ENCODE measurements around the gene IKZF4. TPM values are rescaled to one million over a fixed set of nuclear protein-coding genes. Genes with fewer than 3 reads are reported as not detected.
"Not testable (repeated sequence)": the region's sequence is repeated elsewhere in the genome, so short reads cannot be mapped to it uniquely, and the experiment has no call there.

Gene IKZF4
- polyA plus RNA-seq, 1 donor: 25.6 TPM

- no peak for DNase-seq
Observed at GRCh38 chr12:56038022-56038655, 17.3 kb downstream of the IKZF4 start.

DNA sequence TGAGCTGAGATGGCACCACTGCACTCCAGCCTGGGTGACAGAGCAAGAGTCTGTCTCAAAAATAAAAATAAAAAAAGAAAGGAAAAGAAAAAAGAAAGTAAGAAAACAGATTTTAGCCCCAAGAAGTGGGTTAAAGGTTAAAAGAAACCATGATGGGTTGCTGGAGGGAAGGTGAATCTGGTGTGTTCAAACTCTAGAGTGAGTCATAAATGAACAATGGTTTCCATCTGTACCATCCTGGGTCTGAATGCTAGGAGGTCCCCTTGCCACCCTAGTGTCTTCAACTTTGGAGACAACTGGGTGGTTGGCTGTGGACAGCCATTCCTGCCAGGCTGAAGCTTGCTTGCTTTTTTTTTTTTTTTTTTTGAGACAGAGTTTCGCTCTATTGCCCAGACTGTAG, 19.3 kb downstream of the IKZF4 start:
- no peak for DNase-seq

DNA sequence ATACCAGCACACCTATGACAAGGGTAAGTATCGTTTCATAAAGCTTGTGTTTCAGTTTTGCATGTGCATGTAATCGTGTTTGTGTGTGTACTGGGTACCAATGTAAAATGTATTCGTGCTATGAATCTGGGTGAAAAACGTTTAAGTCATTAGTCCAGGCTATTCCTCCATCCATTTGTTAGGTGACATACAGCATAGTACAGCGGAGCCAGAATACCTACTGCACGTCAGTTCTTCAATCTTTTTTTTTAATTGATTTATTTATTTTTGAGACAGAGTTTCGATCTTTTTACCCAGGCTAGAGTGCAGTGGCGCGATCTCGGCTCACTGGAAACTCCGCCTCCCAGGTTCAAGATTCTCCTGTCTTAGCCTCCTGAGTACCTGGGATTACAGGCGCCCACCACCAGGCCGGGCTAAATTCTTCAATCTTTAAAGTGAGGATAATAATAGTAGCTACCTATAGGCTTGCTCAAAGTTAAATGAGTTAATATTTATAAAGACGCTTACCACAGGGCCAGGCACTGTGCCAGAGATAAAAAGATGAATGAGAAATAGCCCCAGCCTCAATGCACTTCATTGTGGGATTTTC, 20.2 kb downstream of the IKZF4 start:
- no peak for DNase-seq

GRCh38 chr12:56041552-56042429, 20.9 kb downstream of the IKZF4 start, which contains the start of gene RPS26:
RPS26 (plus strand) TSS chr12:56041918; CDS start chr12:56042167, 249 bp downstream.
- peak; percentile 99 for DNase-seq

DNA sequence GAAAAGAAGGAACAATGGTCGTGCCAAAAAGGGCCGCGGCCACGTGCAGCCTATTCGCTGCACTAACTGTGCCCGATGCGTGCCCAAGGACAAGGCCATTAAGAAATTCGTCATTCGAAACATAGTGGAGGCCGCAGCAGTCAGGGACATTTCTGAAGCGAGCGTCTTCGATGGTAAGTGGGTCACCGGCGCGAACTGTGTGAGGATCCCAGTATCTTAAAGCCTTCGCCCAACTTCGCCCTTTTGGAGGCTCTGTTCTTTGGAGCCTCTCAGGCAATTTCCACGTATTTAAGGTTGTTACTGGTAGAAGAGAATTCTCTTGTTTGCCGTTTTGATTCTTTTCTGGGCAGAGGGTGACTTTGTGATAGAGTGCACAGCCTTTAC, 21.6 kb downstream of the IKZF4 start:
- not testable (repeated sequence) for DNase-seq

DNA sequence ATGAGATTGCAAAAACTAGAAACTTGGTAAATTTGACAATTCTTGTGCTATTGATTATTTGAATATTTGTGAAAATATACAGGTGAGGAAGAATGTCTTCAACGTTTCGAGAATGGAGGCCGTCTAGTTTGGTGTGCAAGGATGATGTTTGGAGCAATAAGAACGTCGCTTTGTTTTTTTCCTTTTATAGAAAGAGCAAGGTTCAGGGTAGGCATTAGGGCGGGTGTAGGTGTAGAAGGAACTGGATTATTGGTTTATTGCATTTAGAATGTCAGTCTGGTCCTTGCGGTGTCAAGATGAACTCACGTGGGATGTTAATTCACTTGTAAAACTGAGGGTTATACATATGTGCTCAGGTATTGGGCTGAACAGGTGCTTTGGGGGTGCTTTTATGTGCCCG, 22.0 kb downstream of the IKZF4 start:
- DNase-seq: no peak

DNA sequence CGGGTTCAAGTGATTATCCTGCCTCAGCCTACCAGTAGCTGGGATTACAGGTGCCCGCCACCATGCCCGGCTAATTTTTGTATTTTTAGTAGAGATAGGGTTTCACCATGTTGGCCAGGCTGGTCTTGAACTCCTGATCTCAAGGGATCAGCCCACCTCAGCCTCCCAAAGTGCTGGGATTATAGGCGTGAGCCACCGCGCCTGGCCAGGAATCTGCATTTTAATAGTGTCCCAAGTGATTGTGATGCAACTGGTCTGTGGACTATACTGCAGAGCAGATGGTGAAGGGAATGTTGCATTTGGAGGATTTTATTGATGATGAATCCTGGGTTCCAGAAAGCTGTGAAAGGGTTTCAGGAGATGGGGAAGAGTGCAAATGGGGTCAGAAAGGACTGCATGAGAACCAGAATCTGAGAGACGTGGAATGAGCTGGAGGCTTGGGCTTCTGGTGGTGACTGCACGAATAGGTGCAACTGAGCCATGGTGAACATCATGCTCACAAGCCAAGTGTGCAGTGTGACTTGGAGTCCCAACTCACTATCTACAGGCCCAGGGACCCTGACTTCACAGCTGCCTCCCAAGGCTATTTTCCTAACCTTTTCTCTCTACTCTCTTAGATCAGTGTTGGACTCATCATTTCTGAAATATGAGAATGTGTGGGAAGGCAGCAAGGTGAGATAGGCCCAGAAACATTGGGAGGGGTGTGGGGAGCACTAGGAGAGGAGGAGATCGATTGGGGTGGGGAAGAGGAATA, 25.4 kb downstream of the IKZF4 start:
- DNase-seq: no peak

GRCh38 chr12:56053407-56053893, 32.6 kb downstream of the IKZF4 start:
- no peak for DNase-seq

- not testable (repeated sequence) for DNase-seq
Observed at GRCh38 chr12:56059964-56060363, 39.1 kb downstream of the IKZF4 start.

DNA sequence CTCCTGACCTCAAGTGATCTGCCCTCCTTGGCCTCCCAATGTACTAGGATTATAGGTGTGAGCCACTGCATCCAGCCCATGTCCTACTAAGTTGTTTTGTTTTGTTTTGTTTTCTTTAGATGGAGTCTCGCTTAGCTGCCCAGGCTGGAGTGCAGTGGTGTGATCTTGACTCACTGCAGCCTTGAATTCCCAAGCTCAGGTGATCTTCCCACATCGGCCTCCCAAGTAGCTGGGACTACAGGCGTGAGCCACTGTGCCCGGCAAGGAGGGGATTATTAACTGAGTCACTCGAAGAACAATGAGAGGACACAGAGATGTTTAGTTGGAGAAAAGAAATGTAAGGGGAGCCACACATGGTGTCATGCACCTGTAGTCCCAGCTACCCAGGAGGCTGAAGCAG, 41.1 kb downstream of the IKZF4 start:
- DNase-seq: no peak

DNA sequence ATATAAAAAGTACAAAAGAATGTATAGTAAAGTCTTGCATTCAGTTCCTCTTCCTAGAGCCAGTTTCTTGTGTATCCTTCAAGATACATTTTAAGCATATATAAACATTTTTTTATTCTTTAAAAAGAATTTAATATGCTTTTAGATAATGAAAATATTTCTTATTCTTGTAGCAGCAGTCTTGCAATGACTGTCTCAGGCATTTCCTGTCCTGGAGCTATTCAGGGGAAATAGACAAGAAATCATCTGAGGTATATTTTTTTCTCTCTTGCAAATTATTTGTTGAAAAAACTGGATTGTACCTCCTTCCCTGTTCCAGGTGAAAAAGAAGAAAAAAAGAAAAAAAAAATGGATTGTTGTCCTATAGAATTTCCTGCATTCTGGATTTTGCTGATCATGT, 42.2 kb downstream of the IKZF4 start:
- DNase-seq: no peak

DNA sequence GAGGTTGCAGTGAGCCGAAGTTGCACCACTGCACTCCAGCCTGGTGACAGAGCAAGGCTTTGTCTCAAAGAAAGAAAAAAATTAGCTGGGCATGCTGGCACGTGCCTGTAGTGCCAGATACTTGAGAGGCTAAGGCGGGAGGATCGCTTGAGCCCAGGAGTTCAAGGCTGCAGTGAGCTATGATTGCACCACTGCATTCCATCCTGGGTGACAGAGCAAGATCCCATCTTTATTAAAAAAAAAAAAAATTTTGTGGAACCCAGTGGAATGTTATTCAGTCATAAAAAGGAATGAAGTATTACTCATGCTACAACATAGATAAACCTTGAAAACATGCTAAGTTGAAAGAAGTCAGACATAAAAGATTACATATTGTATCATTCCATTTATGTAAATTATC, 50.8 kb downstream of the IKZF4 start:
- DNase-seq: no peak

- DNase-seq: no peak
Observed at GRCh38 chr12:56074396-56074795, 53.6 kb downstream of the IKZF4 start.

- not testable (repeated sequence) for DNase-seq
Observed at GRCh38 chr12:56077966-56078365, 57.1 kb downstream of the IKZF4 start.

- DNase-seq: no peak
Observed at GRCh38 chr12:56078427-56078826, 57.6 kb downstream of the IKZF4 start.

DNA sequence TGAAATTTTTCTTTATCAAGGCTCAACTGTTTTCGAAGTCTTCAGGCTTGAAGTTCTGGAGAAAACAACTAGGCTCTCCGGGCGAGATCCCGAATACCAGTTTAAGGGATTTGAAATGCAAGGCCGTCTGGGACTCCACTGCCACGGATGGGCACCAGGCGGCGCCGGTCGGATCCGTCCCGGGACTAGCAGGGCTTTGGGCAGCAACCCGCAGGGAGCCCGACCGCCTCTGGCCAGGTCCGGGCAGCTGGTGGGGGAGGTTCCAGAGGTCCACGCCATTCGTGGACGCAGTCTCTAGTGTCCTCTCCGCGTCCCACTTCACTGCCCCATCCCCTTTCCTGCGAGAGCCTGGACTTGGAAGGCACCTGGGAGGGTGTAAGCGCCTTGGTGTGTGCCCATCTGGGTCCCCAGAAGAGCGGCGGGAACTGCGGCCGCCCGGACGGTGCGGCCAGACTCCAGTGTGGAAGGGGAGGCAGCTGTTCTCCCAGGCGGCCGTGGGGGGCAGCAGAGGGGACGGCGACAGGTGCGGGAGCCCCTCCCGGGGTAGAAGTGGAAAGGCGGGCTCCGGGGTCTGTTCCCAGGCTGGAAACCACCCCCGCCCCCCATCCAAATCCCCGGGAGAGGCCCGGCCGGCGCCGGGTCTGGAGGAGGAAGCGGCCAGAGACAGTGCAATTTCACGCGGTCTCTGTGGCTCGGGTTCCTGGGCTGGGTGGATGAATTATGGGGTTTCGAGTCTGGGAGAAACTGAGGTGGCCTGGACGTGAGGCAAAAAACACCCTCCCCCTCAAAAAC, 58.3 kb downstream of the IKZF4 start:
- peak; percentile 79 for DNase-seq

GRCh38 chr12:56079723-56080555, 59.1 kb downstream of the IKZF4 start, which contains the start of gene ERBB3:
ERBB3 (plus strand) TSS chr12:56080165; CDS start chr12:56080301, 136 bp downstream.
- peak; percentile 81 for DNase-seq

DNA sequence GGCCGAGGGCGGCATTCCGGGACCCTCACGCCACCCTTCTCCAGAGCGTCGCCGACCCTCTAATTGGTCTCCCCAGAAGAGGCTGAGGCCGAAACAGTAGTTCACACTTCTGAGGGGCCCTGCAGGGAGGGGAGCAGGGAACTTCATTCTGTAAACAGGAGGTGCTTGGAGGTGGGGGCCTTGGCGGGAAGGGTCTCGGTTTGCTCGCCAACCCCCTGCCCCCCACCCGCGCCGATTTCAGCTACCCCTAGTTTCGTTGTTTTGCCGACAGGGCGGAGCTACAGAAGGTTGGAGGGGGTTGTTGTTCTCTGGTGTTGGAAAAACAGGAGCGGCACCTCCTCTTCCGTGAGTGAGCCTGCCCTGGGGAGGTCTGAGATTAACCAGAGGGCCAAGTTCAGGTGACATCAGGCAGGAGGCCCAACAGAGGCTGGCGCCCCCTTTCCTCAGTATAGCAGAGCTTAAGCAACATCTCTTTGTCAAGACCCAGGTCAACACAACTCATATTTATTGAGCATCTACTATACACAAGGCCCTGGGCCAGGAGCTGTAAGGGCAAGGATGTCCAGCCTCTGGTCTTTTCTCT, 59.8 kb downstream of the IKZF4 start:
- no peak for DNase-seq

DNA sequence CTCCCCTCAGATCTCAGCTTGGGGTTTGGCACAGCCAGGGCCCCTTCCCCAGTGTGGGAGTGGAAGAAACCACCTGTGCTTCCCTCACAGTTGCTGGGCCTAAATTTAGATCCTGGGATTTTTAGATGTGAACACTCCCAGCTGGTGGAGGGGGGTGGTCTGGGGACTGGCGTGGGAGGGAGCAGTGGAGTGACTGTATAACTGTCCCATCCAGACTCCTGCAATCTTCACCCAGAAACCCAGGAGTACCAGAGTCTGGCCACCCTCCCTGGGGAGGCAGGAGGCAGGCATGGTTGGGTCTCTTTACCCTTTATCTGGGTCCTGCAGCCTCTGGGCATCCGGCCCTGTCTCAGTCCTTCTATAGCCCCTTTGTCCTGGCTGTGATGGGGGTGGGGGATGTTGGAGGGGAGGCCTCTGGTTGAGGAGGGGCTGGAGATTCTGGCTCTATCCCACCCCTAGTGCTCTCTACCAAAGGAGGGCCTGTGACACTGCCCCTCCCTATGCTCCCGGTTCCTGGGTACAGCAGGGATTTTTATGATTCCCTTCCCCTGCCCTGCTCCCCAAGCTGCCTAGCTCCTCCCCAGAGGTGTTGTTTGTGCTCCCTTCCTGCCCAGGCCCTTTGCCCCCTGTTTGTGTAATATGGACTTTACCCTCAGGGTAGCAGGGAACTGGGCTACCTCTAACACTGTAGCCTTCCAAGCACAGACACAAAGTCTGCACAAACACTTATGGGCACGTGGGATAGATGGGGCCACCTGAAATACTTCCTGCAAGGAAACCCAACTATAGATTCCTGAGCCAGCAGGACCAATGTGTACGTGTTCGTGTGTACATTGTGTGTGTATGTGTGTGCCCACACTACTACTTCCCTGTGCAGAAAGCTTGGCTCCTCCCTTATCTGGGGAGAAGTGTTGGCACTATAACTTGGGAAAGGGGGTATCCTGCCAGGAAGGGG, 60.8 kb downstream of the IKZF4 start:
- DNase-seq: no peak
